Smooth muscle cell (in vitro differentiated cells): ENCODE data around the gene L3MBTL4. TPM values are rescaled to one million over a fixed set of nuclear protein-coding genes. Genes with fewer than 3 reads are reported as not detected.
"Not testable (repeated sequence)": the region's sequence is repeated elsewhere in the genome, so short reads cannot be mapped to it uniquely, and the experiment has no call there.

Source experiments
- DNase-seq: peaks from one replicate; lab custom pipeline; 2025; ENCODE audit not compliant: unreplicated experiment; lab: John Stamatoyannopoulos, UW
- H2AFZ ChIP-seq: fragments of 200-600 bp; sonication (generic); 2 replicates; pipeline ENCODE4 v1.6.0; 2016; ENCODE audit warnings: antibody characterized with exemption, low read depth, mild to moderate bottlenecking
- H3F3A ChIP-seq: fragments of 200-600 bp; sonication (generic); 2 replicates; pipeline ENCODE4 v1.6.0; 2017; ENCODE audit warnings: antibody characterized with exemption, low read depth
- H3K27ac ChIP-seq: fragments of 200-600 bp; sonication (generic); 2 replicates; pipeline ENCODE4 v1.5.1; 2016; ENCODE audit warnings: low read depth, mild to moderate bottlenecking
- H3K27me3 ChIP-seq: fragments of 200-600 bp; sonication (generic); 2 replicates; pipeline ENCODE4 v1.6.1; 2016; ENCODE audit warnings: low read depth, mild to moderate bottlenecking
- H3K36me3 ChIP-seq: fragments of 200-600 bp; sonication (generic); 2 replicates; pipeline ENCODE4 v1.5.1; 2016; ENCODE audit warnings: low read depth
- H3K4me1 ChIP-seq: fragments of 200-600 bp; sonication (generic); 2 replicates; pipeline ENCODE4 v1.5.1; 2016; ENCODE audit warnings: low read depth
- H3K4me2 ChIP-seq: fragments of 200-600 bp; sonication (generic); 2 replicates; pipeline ENCODE4 v1.6.0; 2016; ENCODE audit warnings: mild to moderate bottlenecking
- H3K4me3 ChIP-seq: fragments of 200-600 bp; sonication (generic); 2 replicates; pipeline ENCODE4 v1.5.1; 2016; ENCODE audit warnings: mild to moderate bottlenecking
- H3K79me2 ChIP-seq: fragments of 200-600 bp; sonication (generic); 2 replicates; pipeline ENCODE4 v1.6.0; 2016; ENCODE audit warnings: low read depth, mild to moderate bottlenecking
- H3K9ac ChIP-seq: fragments of 200-600 bp; sonication (generic); 2 replicates; pipeline ENCODE4 v1.6.0; 2016; ENCODE audit warnings: low read depth
- H3K9me3 ChIP-seq: fragments of 200-600 bp; sonication (generic); replicated peaks from 2 replicates; pipeline ENCODE4 v1.5.1; 2016; ENCODE audit warnings: low read depth
- H4K20me1 ChIP-seq: fragments of 200-600 bp; sonication (generic); 2 replicates; pipeline ENCODE4 v1.6.0; 2016; ENCODE audit warnings: low read depth
- WGBS: methylation state at CpG from one replicate; pipeline ENCODE4 v1.1.7; 2016; ENCODE audit warnings: low lambda C conversion rate; 5-methylcytosine and 5-hydroxymethylcytosine counted together
- polyA plus RNA-seq: library from polyadenylated mRNA; unstranded; fragments of >200 nt; fragmentation: Nextera tagmentation; extraction: Ambion mirVana; gene quantifications from 2 replicates; pipeline ENCODE4 v1.2.1, GENCODE V29; 2016
- total RNA-seq: library from RNA; depleted of rRNA; stranded (reverse); fragments of >200 nt; gene quantifications from 2 replicates; pipeline ENCODE4 v1.2.3, GENCODE V29; 2014
- TF ChIP-seq, protein P1 (sequence below): fragments of 200-600 bp; sonication (generic); IDR thresholded peaks from 2 replicates; pipeline ENCODE4 v1.5.1; 2017; ENCODE audit warnings: borderline replicate concordance, mild to moderate bottlenecking, antibody characterized with exemption; ENCODE audit not compliant: insufficient read depth, poor library complexity, severe bottlenecking

L3MBTL4 gene
- total and polyA plus RNA-seq, 2 experiments from 2014 or later: 3.4 TPM; not detected in 1

DNA sequence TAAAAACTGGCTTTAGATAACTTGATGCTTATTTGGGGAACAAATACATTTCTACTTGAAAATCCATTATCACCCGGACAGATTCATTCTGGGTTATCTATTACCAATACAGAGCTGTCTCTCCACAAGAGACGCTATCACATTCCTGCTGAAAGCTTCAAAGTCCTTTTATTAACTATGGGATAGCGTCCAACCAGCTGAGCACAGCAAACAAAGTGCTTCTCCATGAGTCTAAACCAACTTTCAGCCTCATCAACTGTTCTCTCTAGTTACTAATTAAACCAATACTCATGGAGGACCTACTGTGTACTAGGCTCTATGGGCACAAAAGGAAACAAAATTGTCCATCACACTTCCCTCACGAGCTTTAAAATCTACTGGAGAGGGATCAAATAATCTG lies 132.8 kb downstream of the L3MBTL4 start:
- Histone ChIP-seq H3K9ac (no peak overlapping the region), H4K20me1 (no peaks in the 10 kb centered on the region), H3K27ac (no peak overlapping the region), H3K36me3 (no peaks in the 10 kb centered on the region), H3K4me1 (no peaks in the 10 kb centered on the region), H3K4me2 (no peak overlapping the region), H3F3A (no peaks in the 10 kb centered on the region), H3K27me3 (no peaks in the 10 kb centered on the region), H3K4me3 (no peak overlapping the region), H3K9me3 (no peaks in the 10 kb centered on the region), H3K79me2 (no peaks in the 10 kb centered on the region), H2AFZ (no peak overlapping the region)
- DNase-seq: no peak
- TF ChIP-seq, protein P1, sequence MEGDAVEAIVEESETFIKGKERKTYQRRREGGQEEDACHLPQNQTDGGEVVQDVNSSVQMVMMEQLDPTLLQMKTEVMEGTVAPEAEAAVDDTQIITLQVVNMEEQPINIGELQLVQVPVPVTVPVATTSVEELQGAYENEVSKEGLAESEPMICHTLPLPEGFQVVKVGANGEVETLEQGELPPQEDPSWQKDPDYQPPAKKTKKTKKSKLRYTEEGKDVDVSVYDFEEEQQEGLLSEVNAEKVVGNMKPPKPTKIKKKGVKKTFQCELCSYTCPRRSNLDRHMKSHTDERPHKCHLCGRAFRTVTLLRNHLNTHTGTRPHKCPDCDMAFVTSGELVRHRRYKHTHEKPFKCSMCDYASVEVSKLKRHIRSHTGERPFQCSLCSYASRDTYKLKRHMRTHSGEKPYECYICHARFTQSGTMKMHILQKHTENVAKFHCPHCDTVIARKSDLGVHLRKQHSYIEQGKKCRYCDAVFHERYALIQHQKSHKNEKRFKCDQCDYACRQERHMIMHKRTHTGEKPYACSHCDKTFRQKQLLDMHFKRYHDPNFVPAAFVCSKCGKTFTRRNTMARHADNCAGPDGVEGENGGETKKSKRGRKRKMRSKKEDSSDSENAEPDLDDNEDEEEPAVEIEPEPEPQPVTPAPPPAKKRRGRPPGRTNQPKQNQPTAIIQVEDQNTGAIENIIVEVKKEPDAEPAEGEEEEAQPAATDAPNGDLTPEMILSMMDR: no peak
- 91% methylated on average over 4 of the region's 4 CpGs for whole genome bisulfite sequencing

DNA sequence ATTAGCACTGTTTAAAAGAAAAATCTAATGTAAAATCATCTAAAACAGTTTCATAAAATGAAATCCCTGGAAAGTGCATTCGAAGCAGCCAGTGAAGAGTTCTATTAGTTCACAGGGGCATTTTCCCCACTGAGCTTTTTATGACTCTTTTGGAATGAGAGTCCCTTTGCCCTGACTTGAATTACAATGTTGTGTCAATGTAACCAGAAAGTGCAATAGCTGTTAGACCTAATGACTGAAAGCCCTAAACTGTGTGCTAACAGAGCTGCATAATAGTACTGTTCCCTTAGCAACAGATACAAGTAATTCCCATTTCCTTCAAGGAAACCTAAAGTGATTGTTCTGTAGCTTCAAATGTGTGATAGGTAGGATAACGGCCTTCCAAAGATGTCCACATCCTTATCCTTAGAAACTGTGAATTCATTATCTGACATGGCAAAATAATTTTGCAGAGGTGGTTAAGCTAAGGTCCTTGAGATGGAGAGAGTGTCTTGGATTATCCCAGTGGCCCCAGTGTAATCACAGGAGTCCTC lies 134.4 kb downstream of the L3MBTL4 start:
- Histone ChIP-seq H3K79me2 (no peaks in the 10 kb centered on the region), H3K9me3 (no peaks in the 10 kb centered on the region), H2AFZ (no peak overlapping the region), H3K4me2 (no peak overlapping the region), H3K9ac (no peak overlapping the region), H3F3A (no peaks in the 10 kb centered on the region), H3K27ac (no peak overlapping the region), H3K36me3 (no peaks in the 10 kb centered on the region), H4K20me1 (no peaks in the 10 kb centered on the region), H3K4me1 (no peaks in the 10 kb centered on the region), H3K4me3 (no peak overlapping the region), H3K27me3 (peaks cover 8% of the 10 kb centered on the region)
- TF ChIP-seq, protein P1: no peak
- 86% methylated on average over 2 of the region's 2 CpGs for WGBS
- DNase-seq: no peak

DNA sequence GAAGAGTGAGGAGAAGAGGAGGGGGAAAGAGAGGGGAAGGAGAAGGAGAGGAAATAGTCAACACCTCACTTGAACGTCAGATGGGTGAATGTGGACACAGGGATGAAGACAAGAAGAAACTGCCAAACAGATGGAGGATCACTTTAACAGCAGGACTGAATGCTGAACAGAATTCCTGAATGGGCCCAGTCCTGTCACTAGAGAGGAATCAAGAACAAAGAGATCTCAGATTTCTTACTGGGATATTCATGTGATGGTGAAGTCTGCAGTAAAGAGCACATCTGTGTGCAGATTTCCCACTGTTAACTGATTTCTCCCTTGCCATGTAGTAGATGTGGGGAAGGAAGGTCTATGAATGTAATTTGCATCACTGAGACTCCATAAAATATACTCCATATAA lies 135.4 kb downstream of the L3MBTL4 start:
- H3K9ac ChIP-seq: no peak overlapping the region
- H3K4me2 ChIP-seq: no peak overlapping the region
- TF ChIP-seq, protein P1: no peak
- DNase-seq: no peak
- no peak overlapping the region for H3K27ac ChIP-seq
- no peaks in the 10 kb centered on the region for H3K4me1 ChIP-seq
- WGBS: 94% methylated on average over 1 of the region's 1 CpG
- H2AFZ ChIP-seq: no peak overlapping the region
- H4K20me1 ChIP-seq: no peaks in the 10 kb centered on the region
- no peaks in the 10 kb centered on the region for H3F3A ChIP-seq
- no peaks in the 10 kb centered on the region for H3K79me2 ChIP-seq
- H3K27me3 ChIP-seq: peaks cover 17% of the 10 kb centered on the region
- H3K36me3 ChIP-seq: no peaks in the 10 kb centered on the region
- no peak overlapping the region for H3K4me3 ChIP-seq
- no peaks in the 10 kb centered on the region for H3K9me3 ChIP-seq

DNA sequence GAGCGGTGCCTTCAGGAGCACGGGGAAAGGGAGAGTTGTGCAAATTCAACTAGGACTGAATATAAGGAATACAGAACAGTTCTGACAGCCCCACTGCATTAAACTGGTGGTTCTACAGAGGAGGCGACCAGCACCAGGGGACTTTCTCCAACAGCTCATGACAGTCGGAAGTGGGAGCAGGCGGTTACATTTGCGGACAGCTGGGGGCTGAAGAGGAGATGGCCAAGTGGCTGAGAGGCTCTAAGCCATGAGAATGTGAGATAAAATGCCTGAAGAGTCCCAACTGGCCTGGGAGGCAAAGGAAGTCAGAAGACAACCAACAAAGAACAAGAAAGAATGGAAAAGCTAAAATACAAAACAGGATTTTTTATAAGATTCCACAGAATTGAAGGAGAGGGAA lies 141.3 kb downstream of the L3MBTL4 start:
- no peak for DNase-seq
- Histone ChIP-seq H3K4me1 (no peaks in the 10 kb centered on the region), H2AFZ (no peak overlapping the region), H3K4me2 (no peak overlapping the region), H3K79me2 (no peaks in the 10 kb centered on the region), H3K27me3 (peaks cover 47% of the 10 kb centered on the region), H3K4me3 (no peak overlapping the region), H3K9ac (no peak overlapping the region), H4K20me1 (no peaks in the 10 kb centered on the region), H3K36me3 (no peaks in the 10 kb centered on the region), H3K9me3 (no peaks in the 10 kb centered on the region), H3F3A (no peaks in the 10 kb centered on the region), H3K27ac (no peak overlapping the region)
- TF ChIP-seq, protein P1: no peak
- 83% methylated on average over 5 of the region's 6 CpGs for WGBS

DNA sequence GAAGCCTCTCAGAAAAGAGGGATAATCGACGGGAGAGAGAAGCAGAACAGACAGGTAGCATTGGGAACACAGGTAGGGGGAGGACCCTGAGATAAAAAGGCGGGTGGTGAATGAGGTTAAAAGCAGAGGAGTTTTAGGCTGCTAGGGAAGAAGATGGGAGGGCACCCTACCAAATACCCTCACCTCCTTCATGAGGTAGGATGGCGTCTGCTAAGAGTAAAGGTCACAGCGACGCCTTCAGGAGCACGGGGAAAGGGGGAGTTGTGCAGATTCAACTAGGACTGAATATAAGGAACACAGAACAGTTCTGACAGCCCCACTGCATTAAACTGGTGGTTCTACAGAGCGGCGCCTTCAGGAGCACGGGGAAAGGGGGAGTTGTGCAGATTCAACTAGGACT lies 142.6 kb downstream of the L3MBTL4 start:
- H3K27ac ChIP-seq, H3K4me2 ChIP-seq, H3K4me1 ChIP-seq, H3K9me3 ChIP-seq, H2AFZ ChIP-seq, H4K20me1 ChIP-seq, H3K36me3 ChIP-seq, H3F3A ChIP-seq, H3K4me3 ChIP-seq, DNase-seq, H3K79me2 ChIP-seq, H3K9ac ChIP-seq: not testable (repeated sequence)
- H3K27me3 ChIP-seq: peaks cover 47% of the 10 kb centered on the region
- 28% methylated on average over 8 of the region's 10 CpGs for WGBS
